NB4 (cell line): Measurements from ENCODE around the gene FUCA2.
"Not testable (repeated sequence)": the region's sequence is repeated elsewhere in the genome, so short reads cannot be mapped to it uniquely, and the experiment has no call there.

ENCODE experiments used
- DNase-seq: peaks from one replicate; pipeline ENCODE4 v3.0.0; 2010; ENCODE audit warnings: low read depth
- H3K4me3 ChIP-seq: one replicate; pipeline ENCODE4 v1.5.1; 2011; ENCODE audit warnings: mild to moderate bottlenecking, low read depth, low read length, moderate library complexity
- CTCF ChIP-seq: IDR thresholded peaks from one replicate; pipeline ENCODE4 v1.5.1; 2012; ENCODE audit warnings: low read depth, low read length
- MYC ChIP-seq: IDR thresholded peaks from 2 replicates; pipeline ENCODE4 v1.6.1; 2011; ENCODE audit warnings: low read depth, low read length
- POLR2A ChIP-seq: IDR thresholded peaks from 2 replicates; pipeline ENCODE4 v1.6.1; 2011; ENCODE audit warnings: mild to moderate bottlenecking; ENCODE audit not compliant: insufficient read length; ENCODE audit errors: extremely low read depth
- TF ChIP-seq, protein P1 (sequence below): IDR thresholded peaks from 2 replicates; pipeline ENCODE4 v1.6.1; 2011; ENCODE audit warnings: low read depth, low read length

Gene FUCA2

GRCh38 chr6:143482593-143482992, 28.9 kb downstream of the FUCA2 start:
- H3K4me3 ChIP-seq: no peak overlapping the region
- no peak for TF ChIP-seq MYC
- no peak for TF ChIP-seq POLR2A
- TF ChIP-seq CTCF: no peak
- TF ChIP-seq, protein P1, sequence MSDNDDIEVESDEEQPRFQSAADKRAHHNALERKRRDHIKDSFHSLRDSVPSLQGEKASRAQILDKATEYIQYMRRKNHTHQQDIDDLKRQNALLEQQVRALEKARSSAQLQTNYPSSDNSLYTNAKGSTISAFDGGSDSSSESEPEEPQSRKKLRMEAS: no peak
- DNase-seq: no peak

GRCh38 chr6:143478479-143479062, 32.9 kb downstream of the FUCA2 start:
- no peak for TF ChIP-seq POLR2A
- TF ChIP-seq, protein P1: no peak
- TF ChIP-seq MYC: no peak
- no peak for DNase-seq
- H3K4me3 ChIP-seq: no peak overlapping the region

GRCh38 chr6:143476545-143476944, 35.0 kb downstream of the FUCA2 start:
- TF ChIP-seq, protein P1: no peak
- TF ChIP-seq MYC (no peak), POLR2A (no peak), CTCF (no peak)
- H3K4me3 ChIP-seq: no peak overlapping the region
- no peak for DNase-seq

DNA sequence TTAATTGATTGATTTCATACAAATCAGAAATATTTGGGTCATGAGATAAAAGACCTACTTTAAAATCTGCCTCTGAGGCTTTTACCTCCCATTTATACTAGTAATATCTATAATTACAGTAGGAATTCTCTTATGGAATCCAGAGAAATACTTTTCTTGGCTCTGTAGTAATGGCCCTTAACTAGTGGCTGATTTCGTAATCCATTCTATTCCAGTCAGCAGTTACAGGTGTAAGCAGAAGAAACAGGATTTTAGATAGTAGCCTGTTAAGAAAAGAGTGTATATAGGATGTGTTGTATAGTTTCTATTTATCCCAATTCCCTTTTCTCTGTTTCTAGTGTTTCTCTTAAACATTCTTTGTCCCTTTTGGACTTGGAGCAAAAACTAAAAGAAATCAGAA, 39.7 kb downstream of the FUCA2 start:
- TF ChIP-seq CTCF (no peak), POLR2A (no peak), MYC (no peak)
- TF ChIP-seq, protein P1: no peak
- no peak for DNase-seq
- H3K4me3 ChIP-seq: no peak overlapping the region

- not testable (repeated sequence) for DNase-seq, H3K4me3 ChIP-seq
Measured at GRCh38 chr6:143468823-143469222, 42.7 kb downstream of the FUCA2 start.

- no peak overlapping the region for H3K4me3 ChIP-seq
- no peak for DNase-seq
- TF ChIP-seq POLR2A (no peak), MYC (no peak), CTCF (no peak)
- TF ChIP-seq, protein P1: no peak
Measured at GRCh38 chr6:143468026-143468425, 43.5 kb downstream of the FUCA2 start.

GRCh38 chr6:143465546-143465945, 46.0 kb downstream of the FUCA2 start:
- TF ChIP-seq, protein P1: no peak
- TF ChIP-seq CTCF (no peak), MYC (no peak), POLR2A (no peak)
- no peak for DNase-seq

More at GRCh38 chr6:143465546-143465945, 46.0 kb downstream of the FUCA2 start:
- H3K4me3 ChIP-seq: no peak overlapping the region
